ENCODE data around the gene STIL.

Gene STIL

DNA sequence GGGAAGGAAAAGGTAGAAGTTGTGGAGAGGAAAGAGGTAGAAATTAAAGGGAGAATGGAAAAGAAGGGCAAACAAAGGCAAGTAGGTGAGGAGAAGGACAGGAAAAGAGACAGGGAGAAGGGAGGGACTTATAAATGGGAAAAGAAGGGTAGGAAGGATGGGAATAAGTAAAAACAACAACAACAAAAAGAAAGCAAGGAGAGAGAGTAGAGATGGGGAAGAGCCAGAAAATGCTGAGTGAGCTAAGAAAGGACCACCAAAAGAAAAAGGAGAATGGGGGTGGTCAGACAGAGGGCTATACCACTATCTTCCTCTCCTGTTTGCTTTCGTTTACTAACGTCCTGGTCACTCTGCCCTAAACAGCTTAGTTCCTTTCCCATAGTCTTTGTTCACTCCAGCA is 17.9 kb upstream of the STIL start:
- no peak for TF ChIP-seq GATA2 (IDR thresholded peaks at IDR 0.05; ENCODE audit: low read depth, low read length)
- TF ChIP-seq GATA3 (IDR thresholded peaks at IDR 0.05; ENCODE audit: low read depth, low read length) = no peak

GRCh38 chr1:47330212-47330611 is 16.3 kb upstream of the STIL start:
- TF ChIP-seq GATA2 (IDR thresholded peaks at IDR 0.05; ENCODE audit: low read depth, low read length) (no peak), GATA3 (IDR thresholded peaks at IDR 0.05; ENCODE audit: low read depth, low read length) (no peak)

GRCh38 chr1:47328992-47329391 is 15.0 kb upstream of the STIL start:
- no peak for TF ChIP-seq GATA3 (IDR thresholded peaks at IDR 0.05; ENCODE audit: low read depth, low read length)
- TF ChIP-seq GATA2 (IDR thresholded peaks at IDR 0.05; ENCODE audit: low read depth, low read length) = no peak

- TF ChIP-seq GATA2 (IDR thresholded peaks at IDR 0.05; ENCODE audit: low read depth, low read length) = no peak
- TF ChIP-seq GATA3 (IDR thresholded peaks at IDR 0.05; ENCODE audit: low read depth, low read length) = no peak
Observed at GRCh38 chr1:47326271-47326670, 12.3 kb upstream of the STIL start.

DNA sequence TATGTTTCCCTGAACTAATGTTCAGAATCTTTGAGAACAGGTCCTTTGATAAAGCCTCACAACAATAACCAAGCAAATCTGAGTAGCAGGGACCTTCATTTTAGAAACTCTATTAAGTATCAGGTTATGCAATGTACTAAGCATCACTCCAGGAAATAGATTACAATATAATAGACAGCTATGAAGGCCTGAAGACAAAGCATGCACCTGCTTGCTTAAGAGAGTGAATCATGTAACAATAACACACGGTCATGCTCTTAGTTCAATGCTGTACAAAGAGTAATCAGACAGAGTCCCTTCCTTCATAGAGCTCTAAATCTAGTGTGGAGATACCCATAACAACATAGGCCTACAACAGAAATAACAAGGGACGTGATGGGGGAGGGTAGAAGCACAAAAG is 11.6 kb upstream of the STIL start:
- TF ChIP-seq GATA2 (IDR thresholded peaks at IDR 0.05; ENCODE audit: low read depth, low read length) (no peak), GATA3 (IDR thresholded peaks at IDR 0.05; ENCODE audit: low read depth, low read length) (no peak)

GRCh38 chr1:47324682-47325081 is 10.7 kb upstream of the STIL start:
- TF ChIP-seq GATA3 (IDR thresholded peaks at IDR 0.05; ENCODE audit: low read depth, low read length) = no peak
- no peak for TF ChIP-seq GATA2 (IDR thresholded peaks at IDR 0.05; ENCODE audit: low read depth, low read length)

DNA sequence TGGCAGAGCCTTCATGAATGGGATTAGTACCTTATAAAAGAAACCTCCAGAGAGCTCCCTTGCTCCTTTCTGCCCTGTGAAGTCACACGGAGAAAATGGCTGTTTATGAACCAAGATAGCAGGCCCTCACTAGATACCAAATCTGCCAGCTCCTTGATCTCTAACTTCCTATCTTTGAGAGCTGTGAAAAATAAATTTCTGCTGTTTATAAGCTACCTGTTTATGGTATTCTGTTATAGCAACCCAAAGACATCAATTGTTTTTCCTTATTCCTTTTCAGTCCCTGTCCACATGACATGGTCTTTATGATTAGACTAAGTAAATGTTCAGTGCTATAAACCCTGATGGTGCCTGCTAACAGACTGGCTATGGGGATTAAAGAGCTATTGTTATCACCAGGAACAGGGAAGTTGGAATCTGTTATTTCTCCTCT is 9.7 kb upstream of the STIL start:
- TF ChIP-seq GATA2 (IDR thresholded peaks at IDR 0.05; ENCODE audit: low read depth, low read length) (no peak), GATA3 (IDR thresholded peaks at IDR 0.05; ENCODE audit: low read depth, low read length) (no peak)

DNA sequence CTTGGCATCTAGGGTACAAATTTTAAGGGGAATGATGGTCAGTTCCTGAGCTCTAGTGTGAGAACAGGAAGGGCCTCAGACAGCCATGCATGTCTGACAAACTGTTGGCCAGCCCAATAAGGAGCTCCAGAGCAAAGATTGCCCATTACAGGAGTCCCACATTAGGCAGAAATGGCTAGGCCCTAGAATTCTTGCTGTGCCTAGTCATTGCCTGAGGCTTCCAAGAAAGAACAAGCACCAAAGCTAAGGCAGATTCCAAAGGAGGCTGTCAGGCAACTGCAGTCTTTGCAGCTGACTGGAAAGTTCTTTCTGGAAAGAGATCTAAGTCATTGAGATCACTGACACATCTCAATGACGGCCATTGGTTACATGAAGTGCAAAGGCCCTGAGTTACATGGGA is 3.9 kb upstream of the STIL start:
- TF ChIP-seq GATA3 (IDR thresholded peaks at IDR 0.05; ENCODE audit: low read depth, low read length) = no peak
- TF ChIP-seq GATA2 (IDR thresholded peaks at IDR 0.05; ENCODE audit: low read depth, low read length) = no peak

DNA sequence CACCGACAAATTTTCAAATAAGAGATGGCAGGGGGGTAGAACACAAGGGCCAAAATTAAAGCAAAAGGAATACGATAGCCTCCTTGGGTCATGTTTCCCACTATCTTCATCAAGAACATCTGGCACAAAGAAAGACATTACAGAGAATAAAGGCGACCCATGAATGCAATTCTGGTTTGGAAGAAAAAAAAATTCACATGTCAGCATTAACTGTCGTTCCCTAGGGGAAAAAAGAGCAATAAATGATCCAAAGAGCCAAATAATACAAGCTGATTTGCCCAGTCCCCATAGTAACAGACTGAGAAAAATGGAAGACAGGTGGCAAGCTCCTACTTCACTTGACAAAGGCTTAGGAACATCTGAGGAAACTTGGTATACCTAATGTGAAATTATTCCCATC is 4.5 kb downstream of the STIL start:
- TF ChIP-seq GATA2 (IDR thresholded peaks at IDR 0.05; ENCODE audit: low read depth, low read length) (no peak), GATA3 (IDR thresholded peaks at IDR 0.05; ENCODE audit: low read depth, low read length) (no peak)

- TF ChIP-seq GATA3 (IDR thresholded peaks at IDR 0.05; ENCODE audit: low read depth, low read length) (peak; percentile 70), GATA2 (IDR thresholded peaks at IDR 0.05; ENCODE audit: low read depth, low read length) (peak; percentile 36; the same call in 1 of the 2 replicates)
Observed at GRCh38 chr1:47302472-47302871, 11.5 kb downstream of the STIL start.

DNA sequence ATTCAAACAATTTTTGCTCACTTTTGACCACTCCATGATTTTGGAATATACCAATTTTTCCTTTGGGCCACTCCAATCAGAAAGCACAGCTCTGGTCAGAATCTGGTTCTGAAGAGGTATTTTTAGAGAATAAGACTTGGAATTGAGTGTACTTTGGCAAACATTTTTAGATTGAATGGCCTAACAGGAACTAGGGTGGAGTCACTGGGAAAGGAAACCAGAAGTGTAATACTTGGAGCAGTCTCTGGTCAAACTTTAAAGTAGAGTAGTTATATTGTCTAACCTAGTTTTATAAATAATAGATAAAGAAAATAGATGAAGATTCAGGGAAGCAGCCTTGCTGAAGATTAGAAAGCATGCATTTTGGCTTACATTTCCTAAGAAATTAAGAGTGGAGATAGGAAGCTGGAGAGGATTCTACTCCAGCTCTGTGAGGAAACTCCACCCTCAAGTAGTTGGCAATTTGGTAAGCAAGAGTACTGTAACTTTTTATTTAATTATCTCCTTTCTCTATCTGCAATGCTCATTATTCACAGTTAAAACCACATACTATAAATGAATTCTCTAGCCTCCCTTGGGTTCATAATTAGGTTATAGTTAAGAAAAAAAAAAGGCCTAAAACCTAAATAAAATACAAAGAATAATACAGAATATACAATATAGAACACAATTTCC is 15.8 kb downstream of the STIL start:
- TF ChIP-seq GATA2 (IDR thresholded peaks at IDR 0.05; ENCODE audit: low read depth, low read length) (no peak), GATA3 (IDR thresholded peaks at IDR 0.05; ENCODE audit: low read depth, low read length) (no peak)

- TF ChIP-seq GATA3 (IDR thresholded peaks at IDR 0.05; ENCODE audit: low read depth, low read length) = no peak
- no peak for TF ChIP-seq GATA2 (IDR thresholded peaks at IDR 0.05; ENCODE audit: low read depth, low read length)
Observed at GRCh38 chr1:47295579-47295978, 18.4 kb downstream of the STIL start.

DNA sequence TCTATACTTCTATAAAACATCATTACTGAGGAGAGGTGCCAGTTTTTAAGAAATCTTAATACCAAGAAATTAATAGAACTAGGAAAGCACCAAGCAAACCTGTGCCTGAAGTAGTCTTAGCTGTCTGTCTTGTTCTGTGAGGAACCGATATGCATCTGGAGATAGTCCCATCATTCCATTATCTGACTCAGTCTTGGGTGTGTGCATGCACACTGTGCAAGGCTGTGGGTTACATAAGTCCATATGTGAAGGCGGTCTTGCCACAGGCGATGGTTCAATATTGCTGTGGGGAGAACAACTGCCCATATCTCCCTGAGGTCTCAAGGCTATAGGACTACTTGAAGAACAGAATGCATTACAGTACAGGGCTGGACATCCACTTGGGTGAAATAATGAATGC is 33.8 kb downstream of the STIL start:
- TF ChIP-seq GATA3 (IDR thresholded peaks at IDR 0.05; ENCODE audit: low read depth, low read length) (no peak), GATA2 (IDR thresholded peaks at IDR 0.05; ENCODE audit: low read depth, low read length) (no peak)

GRCh38 chr1:47276850-47277249 is 37.1 kb downstream of the STIL start:
- TF ChIP-seq GATA2 (IDR thresholded peaks at IDR 0.05; ENCODE audit: low read depth, low read length) (no peak), GATA3 (IDR thresholded peaks at IDR 0.05; ENCODE audit: low read depth, low read length) (no peak)

DNA sequence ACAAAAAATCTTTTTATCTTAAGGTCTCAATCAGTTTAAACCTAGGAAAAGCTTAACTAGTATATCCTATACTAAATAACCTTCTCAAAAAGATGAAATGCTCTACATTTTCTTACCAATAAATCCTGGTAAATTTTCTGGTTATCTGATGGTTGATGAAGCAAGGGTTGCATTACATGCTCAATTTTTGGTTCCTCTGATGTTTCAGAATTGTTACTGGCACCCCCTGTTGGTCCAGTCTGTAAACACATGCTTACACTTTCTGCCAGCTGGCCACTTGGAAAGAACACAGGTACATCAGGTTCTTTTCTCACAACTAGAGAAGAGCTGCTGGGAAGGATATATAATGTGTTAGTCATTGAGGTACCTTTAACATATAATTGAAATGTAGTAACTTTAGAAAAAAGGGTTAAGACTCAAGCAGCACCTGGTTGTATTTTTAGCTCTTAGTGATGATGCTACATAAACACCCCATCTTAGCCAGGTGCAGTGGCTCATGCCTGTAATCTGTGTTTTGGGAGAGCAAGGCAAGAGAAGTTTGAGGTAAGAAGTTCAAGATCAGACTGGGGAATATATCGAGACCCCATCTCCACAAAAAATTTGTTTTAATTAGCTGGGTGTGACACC is 51.0 kb downstream of the STIL start:
- no peak for TF ChIP-seq GATA3 (IDR thresholded peaks at IDR 0.05; ENCODE audit: low read depth, low read length)
- TF ChIP-seq GATA2 (IDR thresholded peaks at IDR 0.05; ENCODE audit: low read depth, low read length) = no peak
